ENCODE measurements around the gene MYO1B.

The MYO1B gene

GRCh38 chr2:191258996-191259395, 13.8 kb downstream of the MYO1B start:
- DNase-seq (ENCODE audit: low read depth in 2 of 2), result no peak

DNA sequence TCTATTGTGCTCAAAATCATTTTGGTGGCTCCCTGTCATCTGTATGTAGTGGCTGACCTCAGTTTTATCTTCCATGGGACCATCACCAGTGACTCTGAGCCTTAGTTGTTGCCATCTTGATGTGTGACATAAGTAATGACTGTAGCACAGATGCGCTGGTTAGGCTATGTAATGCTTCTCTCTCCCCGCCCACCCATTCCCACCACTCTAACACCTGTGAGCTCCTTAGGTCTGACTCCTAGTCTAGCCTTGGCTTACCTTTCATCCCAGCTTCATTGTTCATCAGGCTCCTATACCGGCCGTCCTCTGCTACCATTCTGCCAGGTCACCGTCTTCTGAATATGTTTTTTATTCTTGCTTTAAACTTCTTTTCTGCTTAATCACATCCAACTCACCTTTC, 17.2 kb downstream of the MYO1B start:
- no peak for DNase-seq (ENCODE audit: low read depth in 2 of 2)

DNA sequence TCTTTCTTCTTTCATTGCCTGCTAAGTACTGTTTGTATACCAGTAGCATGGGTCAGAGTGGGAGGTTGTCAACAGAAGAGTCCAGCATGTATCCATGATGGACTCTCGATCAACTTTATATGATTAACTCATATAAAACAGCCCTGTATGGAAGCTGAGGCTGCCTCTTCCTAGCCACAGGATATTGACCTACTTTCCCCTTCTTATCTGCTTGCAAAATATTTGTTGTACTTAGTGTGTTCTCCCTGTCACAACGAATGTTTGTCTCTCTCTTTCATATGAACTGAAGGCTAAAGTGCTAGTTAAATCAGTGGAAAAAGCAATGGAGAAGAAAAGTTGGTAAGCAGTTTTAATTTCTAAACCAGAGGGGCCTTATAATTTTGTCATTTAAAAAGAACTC, 17.8 kb downstream of the MYO1B start:
- no peak for DNase-seq (ENCODE audit: low read depth in 2 of 2)

GRCh38 chr2:191264647-191265081, 19.5 kb downstream of the MYO1B start:
- DNase-seq (ENCODE audit: low read depth in 2 of 2), result no peak

- no peak for DNase-seq (ENCODE audit: low read depth in 2 of 2)
These were observed 20.3 kb downstream of the MYO1B start for GRCh38 chr2:191265311-191266170.

DNA sequence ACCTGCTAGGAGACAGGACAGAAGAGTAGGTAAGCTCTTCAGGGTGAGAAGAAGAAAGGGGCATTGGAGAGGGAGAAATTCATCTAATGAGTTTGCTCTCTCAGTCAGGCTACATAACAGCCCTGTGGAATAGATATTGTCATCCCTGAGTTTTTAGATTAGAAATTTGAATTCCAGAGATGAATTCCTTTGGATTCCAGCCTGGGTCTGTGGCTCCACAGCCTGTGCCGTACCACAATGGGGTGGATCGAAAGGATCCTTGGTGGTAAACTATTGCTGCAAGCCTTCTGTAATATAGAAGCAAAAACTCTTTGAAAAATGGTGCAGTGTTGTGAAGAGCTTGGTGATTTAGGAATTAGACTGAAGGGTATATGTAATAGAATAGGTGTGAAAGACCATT, 21.0 kb downstream of the MYO1B start:
- no peak for DNase-seq (ENCODE audit: low read depth in 2 of 2)

GRCh38 chr2:191268596-191268995, 23.4 kb downstream of the MYO1B start:
- DNase-seq (ENCODE audit: low read depth in 2 of 2), result no peak

DNA sequence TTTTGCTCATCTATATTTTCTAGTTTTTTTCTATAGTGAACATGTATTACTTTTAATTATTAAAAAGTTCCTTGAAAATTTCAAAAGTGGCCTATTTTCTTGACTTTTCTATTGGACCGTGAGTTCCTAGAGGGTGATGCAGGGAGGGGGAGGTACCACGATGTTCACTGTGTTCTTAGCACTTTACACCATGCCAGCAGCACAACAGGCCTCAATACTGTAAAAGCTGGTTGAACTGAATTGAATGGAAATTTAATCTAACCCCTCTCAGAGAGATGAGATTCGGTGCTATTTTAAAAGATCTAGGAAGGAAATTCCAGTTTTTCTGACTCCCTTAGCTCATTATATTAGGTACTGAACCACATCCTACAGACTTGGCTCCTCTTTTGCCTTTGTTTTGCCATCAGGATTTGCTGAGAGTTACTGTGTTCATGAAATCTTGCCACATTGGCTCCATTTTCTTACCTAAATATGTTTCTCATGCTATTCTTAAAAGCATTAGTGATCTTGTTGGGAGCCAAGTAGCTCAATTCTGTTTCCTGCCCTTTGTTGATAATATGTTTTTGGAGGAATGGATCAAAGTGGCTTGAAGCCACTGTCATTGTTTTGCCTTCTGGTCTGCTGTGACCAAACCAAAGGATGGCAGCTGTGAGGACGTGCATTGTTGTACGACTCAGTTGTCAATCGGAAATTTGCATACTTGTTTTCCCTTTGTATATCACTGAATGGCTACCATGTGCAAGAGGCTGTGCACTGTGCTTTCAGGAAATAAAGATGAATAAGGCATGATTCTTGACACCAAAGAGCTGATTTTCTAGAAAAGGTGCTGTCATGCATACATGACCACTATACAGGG, 25.3 kb downstream of the MYO1B start:
- DNase-seq (ENCODE audit: low read depth in 2 of 2), result no peak

GRCh38 chr2:191272064-191272463, 26.9 kb downstream of the MYO1B start:
- no peak for DNase-seq (ENCODE audit: low read depth in 2 of 2)

DNA sequence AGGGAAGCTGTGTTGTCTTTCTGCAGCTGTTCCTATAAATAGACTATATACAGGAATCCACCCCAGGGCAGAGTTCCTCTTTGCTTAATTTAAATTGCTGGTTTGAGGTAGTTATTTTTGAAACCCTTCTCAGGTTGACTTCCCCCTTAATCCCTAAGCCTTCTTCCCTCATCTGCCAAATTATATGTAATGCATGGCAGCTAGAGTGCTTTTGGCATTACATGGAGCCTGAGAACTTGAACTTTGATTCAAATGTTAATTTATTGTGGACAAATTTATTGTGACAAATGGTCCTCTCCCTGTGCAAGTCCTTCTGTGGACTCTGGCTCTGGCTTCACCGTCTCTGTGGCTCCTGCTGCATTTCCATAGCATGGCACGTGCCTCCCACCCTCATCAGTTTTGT, 29.2 kb downstream of the MYO1B start:
- no peak for DNase-seq (ENCODE audit: low read depth in 2 of 2)

DNA sequence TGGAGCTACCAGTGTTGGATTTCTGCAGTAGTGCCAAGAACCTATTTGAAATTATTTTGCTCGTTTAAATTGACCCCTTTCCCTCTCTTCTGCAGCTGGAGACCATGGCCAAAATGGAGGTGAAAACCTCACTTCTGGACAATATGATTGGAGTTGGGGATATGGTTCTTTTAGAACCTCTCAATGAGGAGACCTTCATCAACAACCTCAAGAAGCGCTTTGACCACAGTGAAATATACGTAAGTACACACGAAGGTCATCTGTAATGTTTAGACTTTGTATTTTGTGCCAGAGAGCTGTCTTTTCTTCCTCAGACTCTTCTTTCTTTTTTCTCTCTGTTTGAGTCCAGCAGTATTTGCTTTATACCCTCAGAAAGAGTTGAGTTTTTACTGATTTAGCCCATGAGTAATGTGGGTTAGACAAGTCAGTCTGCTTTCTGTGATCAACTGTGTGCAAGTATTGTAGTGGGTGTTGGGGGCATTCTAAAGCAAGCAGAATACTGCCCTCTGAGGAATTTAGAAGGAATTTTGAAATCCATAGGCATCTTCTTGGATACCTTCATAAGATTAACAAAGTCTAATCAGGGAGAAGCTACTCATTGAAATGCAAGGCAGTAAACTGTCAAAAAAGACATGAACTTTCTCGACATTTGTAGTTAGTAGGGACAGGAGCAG, 31.7 kb downstream of the MYO1B start:
- DNase-seq (ENCODE audit: low read depth in 2 of 2), result no peak

DNA sequence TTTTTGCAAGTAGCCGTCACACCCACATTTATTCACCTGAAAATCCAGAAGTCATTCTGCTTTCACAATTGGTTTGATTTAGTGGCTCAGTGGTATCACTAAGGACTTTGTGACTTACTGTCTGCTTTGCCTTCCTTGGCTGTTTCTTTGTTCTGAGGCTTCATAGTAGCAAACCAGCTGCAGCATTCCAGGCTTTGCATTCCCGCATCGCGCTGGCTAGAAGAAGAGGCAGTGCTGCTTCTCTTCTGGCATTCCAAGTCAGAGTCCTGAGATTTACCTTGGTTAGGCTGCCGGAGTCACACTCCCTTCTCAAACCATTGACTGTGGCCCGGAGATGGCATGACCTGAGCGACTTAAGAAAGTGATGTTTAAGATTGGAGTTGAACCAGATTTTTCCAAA, 35.1 kb downstream of the MYO1B start:
- DNase-seq (ENCODE audit: low read depth in 2 of 2), result no peak

DNA sequence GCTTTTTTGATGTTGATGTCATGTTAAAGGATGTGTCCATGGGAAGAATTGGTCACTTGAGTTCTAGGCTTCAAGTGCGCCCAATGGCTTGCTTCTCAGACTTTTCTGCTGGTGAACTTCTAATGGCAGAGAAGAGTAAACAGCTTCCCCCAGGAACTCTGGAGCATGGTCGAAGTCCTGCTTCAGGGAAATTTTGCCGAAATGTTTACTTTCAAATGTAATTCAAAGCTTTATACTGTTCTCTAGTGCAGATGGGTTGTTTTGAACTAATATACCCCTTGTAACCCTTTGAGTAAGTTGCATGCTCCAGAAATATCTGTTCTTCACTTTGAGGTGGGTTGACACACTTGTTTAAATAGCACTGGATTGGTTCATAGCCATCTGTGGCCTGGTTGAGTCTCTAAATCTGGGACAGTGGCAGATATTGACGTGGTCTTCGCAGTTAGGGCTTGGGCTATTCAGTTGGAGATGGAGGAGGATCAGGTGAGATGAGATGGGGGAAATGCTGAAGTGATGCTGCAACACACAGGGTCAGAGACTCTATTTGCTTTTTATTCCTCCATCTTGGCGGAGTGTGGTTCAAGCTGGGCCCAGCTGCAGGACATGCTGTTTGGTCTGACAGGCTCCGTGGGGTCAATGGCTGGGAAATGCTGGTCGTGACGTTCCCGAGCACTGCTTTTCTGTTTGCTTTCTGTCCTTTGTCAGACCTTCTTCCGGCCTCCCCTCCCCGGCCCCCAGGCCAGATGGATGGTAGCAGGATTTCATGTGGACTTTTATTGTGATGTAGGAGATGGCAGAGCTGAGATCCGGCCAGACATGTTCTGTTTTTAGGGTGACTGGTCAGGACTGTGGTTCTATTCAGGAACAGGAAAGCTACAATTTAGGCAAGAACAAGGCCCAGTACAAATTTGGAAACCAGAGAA, 35.9 kb downstream of the MYO1B start:
- no peak for DNase-seq (ENCODE audit: low read depth in 2 of 2)

- no peak for DNase-seq (ENCODE audit: low read depth in 2 of 2)
These were observed 40.0 kb downstream of the MYO1B start for GRCh38 chr2:191285252-191285651.

DNA sequence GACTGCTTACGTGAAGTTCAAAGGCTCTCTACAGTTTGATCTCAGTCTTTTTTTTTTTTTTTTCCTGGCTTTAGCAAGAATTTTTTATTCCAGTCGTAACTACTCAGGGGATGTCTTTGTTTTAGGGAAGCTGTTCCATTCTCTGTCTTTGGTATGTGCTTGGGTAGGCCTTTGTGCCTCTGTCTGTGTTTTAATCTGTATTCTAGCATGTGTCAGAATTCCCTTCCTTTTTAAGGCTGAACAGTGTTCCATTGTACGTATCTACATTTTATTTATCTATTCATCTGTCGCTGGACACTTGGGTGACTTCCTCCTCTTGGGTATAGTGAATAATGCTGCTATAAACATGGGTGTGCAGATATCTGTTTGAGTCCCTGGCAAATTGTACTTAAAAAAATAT, 42.6 kb downstream of the MYO1B start:
- DNase-seq (ENCODE audit: low read depth in 2 of 2), result no peak

DNA sequence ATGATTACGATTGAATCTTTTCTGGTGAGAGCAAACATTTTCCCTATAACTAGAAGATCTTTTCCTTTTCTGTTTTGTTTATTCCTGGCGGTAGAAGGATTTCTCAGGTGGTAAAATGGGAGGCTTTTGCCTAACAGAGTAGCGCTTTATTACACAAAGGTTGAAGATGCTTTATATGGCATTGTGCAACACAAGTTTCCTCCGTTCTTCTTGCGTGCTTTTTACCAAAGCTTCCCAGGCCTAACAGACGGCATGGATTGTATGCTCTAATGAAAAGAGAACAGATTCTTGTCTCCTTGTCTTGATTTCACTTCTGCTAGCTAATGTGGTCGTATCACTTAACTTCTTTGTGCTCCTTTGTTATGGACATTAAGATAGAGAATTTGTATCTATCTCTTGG, 43.8 kb downstream of the MYO1B start:
- DNase-seq (ENCODE audit: low read depth in 2 of 2), result no peak

GRCh38 chr2:191291471-191291870, 46.3 kb downstream of the MYO1B start:
- DNase-seq (ENCODE audit: low read depth in 2 of 2), result no peak

DNA sequence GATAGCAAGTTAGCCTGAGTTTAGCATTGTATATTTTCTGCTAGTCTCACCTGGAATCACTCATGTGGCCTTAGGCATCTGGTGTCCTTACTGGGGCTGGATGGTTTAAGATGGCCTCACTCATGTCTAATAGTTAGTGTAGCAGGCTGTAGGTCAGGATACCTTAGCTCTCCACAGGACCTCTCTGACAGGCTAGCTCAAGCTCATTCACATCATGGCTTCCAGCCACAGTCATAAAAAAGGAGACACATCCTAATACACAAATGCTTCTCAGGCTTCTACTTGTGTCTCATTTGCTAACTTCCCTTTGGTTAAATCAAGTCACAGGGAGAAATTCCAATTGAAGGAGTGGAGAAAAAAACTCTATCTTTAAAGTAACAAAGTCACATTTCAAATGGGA, 47.7 kb downstream of the MYO1B start:
- no peak for DNase-seq (ENCODE audit: low read depth in 2 of 2)

GRCh38 chr2:191295088-191295487, 49.9 kb downstream of the MYO1B start:
- DNase-seq (ENCODE audit: low read depth in 2 of 2), result no peak

DNA sequence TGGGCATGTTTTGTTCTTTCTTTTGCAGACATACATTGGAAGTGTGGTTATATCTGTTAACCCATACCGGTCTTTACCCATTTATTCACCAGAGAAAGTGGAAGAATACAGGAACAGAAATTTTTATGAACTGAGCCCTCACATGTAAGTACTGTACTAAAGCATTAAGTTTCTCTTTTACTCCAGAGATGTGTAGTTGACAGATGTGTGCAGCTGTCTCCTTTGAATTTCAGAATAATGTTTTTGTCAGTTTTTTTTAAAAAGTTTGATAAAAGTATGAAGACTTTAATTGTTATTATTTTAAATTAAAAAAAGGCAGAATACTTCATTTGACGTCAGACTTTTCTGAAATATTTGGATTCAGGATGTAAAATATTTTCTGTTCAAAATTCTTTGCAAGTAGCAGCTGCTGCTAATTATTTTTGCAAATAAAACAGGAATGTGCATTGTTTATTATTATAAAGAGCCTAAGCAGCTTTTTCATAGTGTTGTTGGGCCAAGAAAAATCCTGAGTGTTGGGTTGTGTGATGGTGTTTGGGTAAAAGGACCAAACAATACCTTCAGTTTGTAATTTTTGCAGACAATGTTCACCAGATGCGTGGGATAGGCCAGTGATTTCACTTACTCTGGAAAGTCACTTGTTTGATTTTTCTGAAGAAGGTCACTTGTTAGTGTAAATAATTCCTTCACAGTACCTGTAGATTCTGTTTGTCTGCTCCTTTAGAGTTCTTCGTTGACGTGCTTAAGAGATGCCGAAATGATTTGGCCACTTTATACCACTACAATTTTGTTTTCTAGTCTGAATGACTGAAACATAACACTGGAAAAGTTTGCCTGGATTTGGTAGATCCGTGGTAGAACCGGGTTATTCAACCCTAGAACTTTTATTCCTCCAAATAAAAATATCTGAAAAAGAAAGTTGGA, 51.1 kb downstream of the MYO1B start:
- no peak for DNase-seq (ENCODE audit: low read depth in 2 of 2)

Measured in stimulated activated CD8-positive, alpha-beta memory T cell treated with anti-CD3 and anti-CD28 coated beads, Interleukin-7, amount 100 ng/mL, for 1 hour (primary cell).